ENCODE results near the gene FBXO11.
"Not testable (repeated sequence)": the region's sequence is repeated elsewhere in the genome, so short reads cannot be mapped to it uniquely, and the experiment has no call there.

FBXO11 gene

GRCh38 chr2:47906157-47907038, at the start of gene FBXO11:
Gene FBXO11, minus strand, starts transcription at chr2:47906498. Its CDS starts 778 bp downstream, at chr2:47905720.
- DNase-seq = peak; percentile 97

GRCh38 chr2:47950340-47951301, 44.3 kb upstream of the FBXO11 start:
- DNase-seq = no peak

- DNase-seq = no peak
Measured at GRCh38 chr2:47946593-47946992, 40.3 kb upstream of the FBXO11 start.

GRCh38 chr2:47945046-47945781, 38.9 kb upstream of the FBXO11 start:
- DNase-seq = no peak

- no peak for DNase-seq
Measured at GRCh38 chr2:47941936-47942335, 35.6 kb upstream of the FBXO11 start.

- DNase-seq = no peak
Measured at GRCh38 chr2:47937677-47938076, 31.4 kb upstream of the FBXO11 start.

GRCh38 chr2:47935071-47935470, 28.8 kb upstream of the FBXO11 start:
- DNase-seq = no peak

GRCh38 chr2:47918043-47918442, 11.7 kb upstream of the FBXO11 start:
- no peak for DNase-seq

- DNase-seq = no peak
Measured at GRCh38 chr2:47917276-47917961, 11.1 kb upstream of the FBXO11 start.

- DNase-seq = no peak
Measured at GRCh38 chr2:47916412-47916811, 10.1 kb upstream of the FBXO11 start.

- not testable (repeated sequence) for DNase-seq
Measured at GRCh38 chr2:47910662-47911061, 4.4 kb upstream of the FBXO11 start.

GRCh38 chr2:47908682-47909081, 2.4 kb upstream of the FBXO11 start:
- no peak for DNase-seq

- no peak for DNase-seq
Measured at GRCh38 chr2:47907039-47907781, 912 bp upstream of the FBXO11 start.

- DNase-seq = no peak
Measured at GRCh38 chr2:47905386-47906156, 727 bp downstream of the FBXO11 start.

- DNase-seq = no peak
Measured at GRCh38 chr2:47903781-47904490, 2.4 kb downstream of the FBXO11 start.

GRCh38 chr2:47901892-47902291, 4.4 kb downstream of the FBXO11 start:
- DNase-seq = not testable (repeated sequence)

GRCh38 chr2:47900857-47901256, 5.4 kb downstream of the FBXO11 start:
- no peak for DNase-seq

GRCh38 chr2:47899915-47900816, 6.1 kb downstream of the FBXO11 start:
- no peak for DNase-seq

All from NCI-H1436 (cell line).